CD4-positive, alpha-beta T cell (primary cell): ENCODE results near the gene ARF3. TPM values are rescaled to one million over a fixed set of nuclear protein-coding genes. Genes with fewer than 3 reads are reported as not detected.
A peak's percentile ranks its signal among the peaks of the same experiment; 100 is the strongest.

Experiments
- ATAC-seq: fragments of 200-7000 bp; cut with Tn5 transposase; one replicate; pipeline ENCODE4 v1.10.0; 2022; ENCODE audit warnings: mild to moderate bottlenecking; ENCODE audit not compliant: poor library complexity
- CTCF ChIA-PET: fragments of 350-600 bp; sonication (Branson Sonifier 250); formaldehyde crosslinking; loops from one replicate; lab custom pipeline; 2021; ENCODE audit warnings: antibody characterized with exemption, inconsistent platforms; lab: Charles Lee
- POLR2A ChIA-PET: fragments of 350-600 bp; sonication (Branson Sonifier 250); formaldehyde crosslinking; loops from one replicate; lab custom pipeline; 2021; ENCODE audit warnings: antibody characterized with exemption, inconsistent platforms; lab: Charles Lee
- DNase-seq, 14 experiments: peaks; one replicate each; pipeline ENCODE4 v3.0.0-alpha.2; 2013 to 2020; ENCODE audit warnings: mixed read lengths in 2 of 14
- H3K27ac ChIP-seq, 2 donors: one replicate each; pipeline versions ENCODE4 v1.5.1 to v1.7.0; 2013; ENCODE audit warnings: low read length in 2 of 2, low read depth in 1 of 2, mild to moderate bottlenecking in 1 of 2
- H3K27me3 ChIP-seq, 2 experiments: 1 replicate in 1 of 2; 2 replicates in 1 of 2; pipeline versions ENCODE4 v1.6.1 to v1.7.0; 2013; ENCODE audit warnings: low read length in 2 of 2, control low read depth in 1 of 2, mild to moderate bottlenecking in 1 of 2, moderate library complexity in 1 of 2; ENCODE audit not compliant: insufficient read depth in 2 of 2, control insufficient read depth in 1 of 2
- H3K36me3 ChIP-seq: one replicate; pipeline ENCODE4 v1.6.1; 2013; ENCODE audit warnings: low read length, control low read depth; ENCODE audit not compliant: insufficient read depth
- H3K4me1 ChIP-seq: one replicate; pipeline ENCODE4 v1.6.1; 2013; ENCODE audit warnings: low read length, control low read depth; ENCODE audit not compliant: insufficient read depth
- H3K4me3 ChIP-seq: one replicate; pipeline ENCODE4 v1.5.1; 2013; ENCODE audit warnings: mild to moderate bottlenecking, low read length, moderate library complexity
- H3K9me3 ChIP-seq, 2 experiments: 1 replicate in 1 of 2; 2 replicates in 1 of 2; pipeline versions ENCODE4 v1.6.1 to v1.7.0; 2013; ENCODE audit warnings: low read length in 2 of 2, mild to moderate bottlenecking in 2 of 2, control low read depth in 1 of 2, moderate library complexity in 1 of 2; ENCODE audit not compliant: control insufficient read depth in 1 of 2, insufficient read depth in 1 of 2
- H3K27ac Mint-ChIP-seq: one replicate; pipeline ENCODE4 v1.8.0; 2020; ENCODE audit warnings: mixed read lengths
- H3K27me3 Mint-ChIP-seq: one replicate; pipeline ENCODE4 v1.8.0; 2021; ENCODE audit warnings: mixed read lengths
- H3K36me3 Mint-ChIP-seq: one replicate; pipeline ENCODE4 v1.8.0; 2021; ENCODE audit warnings: low read depth, mixed read lengths
- H3K4me1 Mint-ChIP-seq: one replicate; pipeline ENCODE4 v1.8.0; 2021; ENCODE audit warnings: low read depth, mixed read lengths
- H3K4me3 Mint-ChIP-seq: one replicate; pipeline ENCODE4 v1.8.0; 2020; ENCODE audit warnings: mild to moderate bottlenecking, mixed read lengths
- H3K9me3 Mint-ChIP-seq: one replicate; pipeline ENCODE4 v1.8.0; 2020; ENCODE audit warnings: mixed read lengths
- intact Hi-C, 2 experiments: fragments of 100-400 bp; cut with DNase I in 1 of 2; cut with micrococcal nuclease in 1 of 2; formaldehyde crosslinking; loops; one replicate each; pipeline versions ENCODE4 v1.15.1 to v1.9.0; 2023 to 2025; cut with DNase I, micrococcal nuclease
- total RNA-seq, 174 experiments: library from RNA in 2 of 174; stranded (reverse) in 2 of 174; gene quantifications; one replicate each; pipeline ENCODE4 v1.2.3 and lab custom pipeline; 2021 to 2026
- TF ChIP-seq, protein P1 (sequence below): fragments of 200-600 bp; IDR thresholded peaks from one replicate; pipeline ENCODE4 v1.8.0; 2022; ENCODE audit warnings: antibody characterized with exemption, mild to moderate bottlenecking

Gene ARF3
- total RNA-seq, 2 experiments from 2014 or later = 32.0 to 34.6 TPM

- H3K9me3 ChIP-seq = no peaks in the 10 kb centered on the region
- TF ChIP-seq, protein P1, sequence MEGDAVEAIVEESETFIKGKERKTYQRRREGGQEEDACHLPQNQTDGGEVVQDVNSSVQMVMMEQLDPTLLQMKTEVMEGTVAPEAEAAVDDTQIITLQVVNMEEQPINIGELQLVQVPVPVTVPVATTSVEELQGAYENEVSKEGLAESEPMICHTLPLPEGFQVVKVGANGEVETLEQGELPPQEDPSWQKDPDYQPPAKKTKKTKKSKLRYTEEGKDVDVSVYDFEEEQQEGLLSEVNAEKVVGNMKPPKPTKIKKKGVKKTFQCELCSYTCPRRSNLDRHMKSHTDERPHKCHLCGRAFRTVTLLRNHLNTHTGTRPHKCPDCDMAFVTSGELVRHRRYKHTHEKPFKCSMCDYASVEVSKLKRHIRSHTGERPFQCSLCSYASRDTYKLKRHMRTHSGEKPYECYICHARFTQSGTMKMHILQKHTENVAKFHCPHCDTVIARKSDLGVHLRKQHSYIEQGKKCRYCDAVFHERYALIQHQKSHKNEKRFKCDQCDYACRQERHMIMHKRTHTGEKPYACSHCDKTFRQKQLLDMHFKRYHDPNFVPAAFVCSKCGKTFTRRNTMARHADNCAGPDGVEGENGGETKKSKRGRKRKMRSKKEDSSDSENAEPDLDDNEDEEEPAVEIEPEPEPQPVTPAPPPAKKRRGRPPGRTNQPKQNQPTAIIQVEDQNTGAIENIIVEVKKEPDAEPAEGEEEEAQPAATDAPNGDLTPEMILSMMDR = peak; percentile 86
- no peak overlapping the region for H3K4me3 ChIP-seq
- Mint-ChIP-seq H3K36me3 (no peaks in the 10 kb centered on the region), H3K9me3 (no peaks in the 10 kb centered on the region), H3K27me3 (peaks cover 22% of the 10 kb centered on the region), H3K4me1 (peaks cover 5% of the 10 kb centered on the region), H3K27ac (no peak overlapping the region), H3K4me3 (no peak overlapping the region)
- POLR2A ChIA-PET = interaction anchor here (0.6 to 2.9 kb wide), 4 partner anchors 12 to 405 kb away, joined by 3 to 47 read pairs (median 6); partner anchors contain the start of genes DDX23 and RND1
- H3K27me3 ChIP-seq = peaks cover 10 to 17% of the 10 kb centered on the region in 2 experiments
- intact Hi-C loops = loop anchor here (1.0 to 5.0 kb wide), 3 partner anchors 38 to 139 kb away; no protein-coding TSS in a partner anchor
- DNase-seq = peak; percentile 51 to 85 (median 70)
- peaks cover 10% of the 10 kb centered on the region for H3K4me1 ChIP-seq
- ATAC-seq = peak; percentile 96
- H3K27ac ChIP-seq = no peak overlapping the region
- CTCF ChIA-PET = interaction anchor here (0.7 to 4.4 kb wide), 15 partner anchors 10 to 160 kb away, joined by 3 to 64 read pairs (median 4); partner anchors contain the start of genes DDX23 and RND1
- no peaks in the 10 kb centered on the region for H3K36me3 ChIP-seq
These were observed 66.4 kb downstream of the ARF3 start for GRCh38 chr12:48890657-48891418.

GRCh38 chr12:48889679-48890078 lies 67.6 kb downstream of the ARF3 start:
- POLR2A ChIA-PET = interaction anchor here (1.5 to 2.9 kb wide), 2 partner anchors 24 to 37 kb away, joined by 9 to 47 read pairs; partner anchors contain the start of genes DDX23 and RND1
- no peak overlapping the region for H3K27ac Mint-ChIP-seq

More at GRCh38 chr12:48889679-48890078, 67.6 kb downstream of the ARF3 start:
- CTCF ChIA-PET = interaction anchor here (1.0 to 4.4 kb wide), 8 partner anchors 11 to 125 kb away, joined by 3 to 64 read pairs (median 5); partner anchors contain the start of genes DDX23, FKBP11 and RND1
- no peak for ATAC-seq
- H3K27me3 Mint-ChIP-seq = peaks cover 22% of the 10 kb centered on the region
- H3K27me3 ChIP-seq = peaks cover 10 to 17% of the 10 kb centered on the region in 2 experiments
- TF ChIP-seq, protein P1 = no peak
- intact Hi-C loops = loop anchor here (1.0 to 5.0 kb wide), 3 partner anchors 36 to 137 kb away; no protein-coding TSS in a partner anchor
- H3K36me3 Mint-ChIP-seq = no peaks in the 10 kb centered on the region
- H3K4me3 Mint-ChIP-seq = no peak overlapping the region
- H3K27ac ChIP-seq = no peak overlapping the region
- H3K4me1 Mint-ChIP-seq = peaks cover 5% of the 10 kb centered on the region
- H3K36me3 ChIP-seq = no peaks in the 10 kb centered on the region
- H3K9me3 Mint-ChIP-seq = no peaks in the 10 kb centered on the region
- no peak overlapping the region for H3K4me3 ChIP-seq
- DNase-seq = no peak
- H3K9me3 ChIP-seq = no peaks in the 10 kb centered on the region
- H3K4me1 ChIP-seq = peaks cover 10% of the 10 kb centered on the region

Other genes starting within 250 kb of the ARF3 start
- 100 to 1,000 TPM; 150 TPM for gene CCNT1, start 240.8 kb downstream of the ARF3 start, total RNA-seq
- not detected for gene ADCY6, start 168.4 kb downstream of the ARF3 start, total RNA-seq
- 1 to 10 TPM; 3.9 to 5.7 TPM for gene CACNB3, start 139.0 kb downstream of the ARF3 start, total RNA-seq
- 10 to 100 TPM; 69.4 to 76.5 TPM for gene DDX23, start 105.3 kb downstream of the ARF3 start, total RNA-seq
- 1 to 10 TPM; 4.8 to 5.7 TPM for gene RND1, start 91.6 kb downstream of the ARF3 start, total RNA-seq
- gene FKBP11, start 32.0 kb downstream of the ARF3 start, total RNA-seq = 10 to 100 TPM; 82.3 to 85.9 TPM
- gene WNT10B, start 14.2 kb upstream of the ARF3 start, total RNA-seq = 10 to 100 TPM; 10.8 TPM
- gene WNT1, start 20.8 kb upstream of the ARF3 start, total RNA-seq = 1 to 10 TPM; 1.8 to 2.7 TPM
- under 1 TPM; 0.30 to 0.47 TPM for gene DDN, start 41.9 kb upstream of the ARF3 start, total RNA-seq
- gene PRKAG1, start 61.3 kb upstream of the ARF3 start, total RNA-seq = 10 to 100 TPM; 34.6 to 38.2 TPM
- 100 to 1,000 TPM; 107 to 110 TPM for gene KMT2D, start 103.3 kb upstream of the ARF3 start, total RNA-seq
- 1 to 10 TPM; 5.1 to 6.0 TPM for gene RHEBL1, start 112.5 kb upstream of the ARF3 start, total RNA-seq
- 1 to 10 TPM in 1 of 2 experiments, under 1 TPM in 1; 0.71 to 1.1 TPM for gene DHH, start 137.3 kb upstream of the ARF3 start, total RNA-seq
- 100 to 1,000 TPM; 401 to 418 TPM for gene LMBR1L, start 153.4 kb upstream of the ARF3 start, total RNA-seq
- 100 to 1,000 TPM; 116 to 120 TPM for gene TUBA1B, start 173.9 kb upstream of the ARF3 start, total RNA-seq
- gene TUBA1A, start 231.6 kb upstream of the ARF3 start, total RNA-seq = 100 to 1,000 TPM; 295 to 305 TPM